HCT116 (cell line): Measurements from ENCODE around the gene KLK7. TPM values are rescaled to one million over a fixed set of nuclear protein-coding genes. Genes with fewer than 3 reads are reported as not detected.

Experiments
- ATAC-seq: fragments of 200-7000 bp; cut with Tn5 transposase; 2 replicates; pipeline ENCODE4 v1.9.1; 2020; ENCODE audit warnings: mild to moderate bottlenecking, moderate library complexity
- BruUV-seq: library from RNA; stranded (reverse); fragments of 400-500 nt; replicated peaks from 2 replicates; lab custom pipeline; 2021; lab: Mats Ljungman, UMichigan
- CTCF ChIA-PET: fragments of 300-600 bp; sonication (Branson Sonifier 250); formaldehyde crosslinking; loops from one replicate; lab custom pipeline; 2021; ENCODE audit warnings: antibody characterized with exemption; lab: Charles Lee
- POLR2A ChIA-PET: fragments of 300-600, 350-600 bp; sonication (Branson Sonifier 250); formaldehyde crosslinking; loops from one replicate; lab custom pipeline; 2021; ENCODE audit warnings: antibody characterized with exemption; lab: Charles Lee
- RAD21 ChIA-PET, 2 experiments: fragments of 300-600 bp; sonication (Branson Sonifier 250); formaldehyde crosslinking; loops; one replicate each; lab custom pipeline; 2023; ENCODE audit warnings: low total read pairs in 2 of 2; ENCODE audit not compliant: uncharacterized antibody in 2 of 2, unreplicated experiment in 2 of 2, low non-redundant PET in 1 of 2; lab: Charles Lee
- DNase-seq: peaks from one replicate; pipeline ENCODE4 v3.0.0-alpha.2; 2010; ENCODE audit warnings: low read depth, low spot score
- H2AFZ ChIP-seq: fragments of 200-600 bp; shearing (Covaris generic), sonication (generic); 2 replicates; pipeline ENCODE4 v1.6.1; 2017; ENCODE audit warnings: low read depth, mixed run types, mixed read lengths, antibody characterized with exemption, low read length; ENCODE audit not compliant: poor library complexity, severe bottlenecking
- H3K27ac ChIP-seq: 2 replicates; pipeline ENCODE4 v1.5.1; 2012; ENCODE audit warnings: low read depth, low read length
- H3K27me3 ChIP-seq: fragments of 200-600 bp; sonication (generic); 2 replicates; pipeline ENCODE4 v1.6.1; 2016; ENCODE audit warnings: mixed run types, low read length, mixed read lengths; ENCODE audit not compliant: insufficient read depth
- H3K36me3 ChIP-seq, 2 experiments: fragments of 200-500 bp in 1 of 2; fragments of 200-600 bp in 1 of 2; sonication (Bioruptor generic) in 1 of 2; sonication (generic) in 1 of 2; 2 replicates each; pipeline versions ENCODE4 v1.5.1 to v1.6.1; 2014 to 2016; ENCODE audit warnings: low read length in 2 of 2, inconsistent platforms in 1 of 2, mixed read lengths in 1 of 2, mixed run types in 1 of 2; ENCODE audit not compliant: insufficient read depth in 2 of 2, control insufficient read depth in 1 of 2
- H3K4me1 ChIP-seq, 2 experiments: fragments of 200-600 bp in 1 of 2; sonication (generic) in 1 of 2; 2 replicates each; pipeline versions ENCODE4 v1.5.1 to v1.6.1; 2012 to 2017; ENCODE audit warnings: low read length in 2 of 2, inconsistent platforms in 1 of 2, mild to moderate bottlenecking in 1 of 2, mixed read lengths in 1 of 2, mixed run types in 1 of 2, moderate library complexity in 1 of 2; ENCODE audit not compliant: insufficient read depth in 2 of 2, control insufficient read depth in 1 of 2
- H3K4me2 ChIP-seq: fragments of 200-600 bp; sonication (generic); 2 replicates; pipeline ENCODE4 v1.6.1; 2017; ENCODE audit warnings: mixed run types, low read length, mixed read lengths
- H3K4me3 ChIP-seq, 2 experiments: fragments of 200-600 bp in 1 of 2; sonication (generic) in 1 of 2; replicated peaks in 1 of 2; 2 replicates each; pipeline ENCODE4 v1.5.1; 2011 to 2016; ENCODE audit warnings: low read length in 2 of 2, control low read depth in 1 of 2, low read depth in 1 of 2, mild to moderate bottlenecking in 1 of 2, mixed read lengths in 1 of 2, mixed run types in 1 of 2
- H3K79me2 ChIP-seq: fragments of 200-600 bp; sonication (generic); 2 replicates; pipeline ENCODE4 v1.6.1; 2017; ENCODE audit warnings: mild to moderate bottlenecking, mixed run types, low read length, moderate library complexity, mixed read lengths; ENCODE audit not compliant: insufficient read depth
- H3K9ac ChIP-seq: fragments of 200-600 bp; sonication (generic); 2 replicates; pipeline ENCODE4 v1.6.1; 2016; ENCODE audit warnings: low read length, mixed read lengths
- H3K9me2 ChIP-seq: fragments of 200-600 bp; sonication (generic), shearing (Covaris generic); 2 replicates; pipeline ENCODE4 v1.6.1; 2017; ENCODE audit warnings: mixed run types, mild to moderate bottlenecking, moderate library complexity; ENCODE audit not compliant: insufficient read depth
- H3K9me3 ChIP-seq, 2 experiments: fragments of 200-500 bp in 1 of 2; fragments of 200-600 bp in 1 of 2; sonication (Bioruptor generic) in 1 of 2; sonication (generic) in 1 of 2; 2 replicates each; pipeline ENCODE4 v1.6.1; 2014 to 2017; ENCODE audit warnings: low read length in 2 of 2, mixed read lengths in 2 of 2, inconsistent platforms in 1 of 2, low read depth in 1 of 2, mild to moderate bottlenecking in 1 of 2, mixed run types in 1 of 2, moderate library complexity in 1 of 2; ENCODE audit not compliant: control insufficient read depth in 1 of 2, insufficient read depth in 1 of 2
- H4K20me1 ChIP-seq: fragments of 200-600 bp; sonication (generic), shearing (Covaris generic); 2 replicates; pipeline ENCODE4 v1.6.1; 2017; ENCODE audit warnings: mixed run types, mild to moderate bottlenecking, moderate library complexity; ENCODE audit not compliant: insufficient read depth
- CBX3 ChIP-seq: IDR thresholded peaks from 2 replicates; pipeline ENCODE4 v1.6.1; 2012; ENCODE audit warnings: low read depth
- EGR1 ChIP-seq: IDR thresholded peaks from 2 replicates; pipeline ENCODE4 v1.6.1; 2012; ENCODE audit warnings: low read depth
- ELF1 ChIP-seq: IDR thresholded peaks from 2 replicates; pipeline ENCODE4 v1.6.1; 2012; ENCODE audit warnings: low read depth, borderline replicate concordance
- JUND ChIP-seq: IDR thresholded peaks from 2 replicates; pipeline ENCODE4 v1.6.1; 2012
- POLR2A ChIP-seq: IDR thresholded peaks from 2 replicates; pipeline ENCODE4 v1.7.0; 2011; ENCODE audit warnings: borderline replicate concordance; ENCODE audit not compliant: insufficient read depth, insufficient read length; ENCODE audit errors: extremely low read depth
- RAD21 ChIP-seq: IDR thresholded peaks from 2 replicates; pipeline ENCODE4 v1.6.1; 2012; ENCODE audit warnings: low read depth, mild to moderate bottlenecking
- SP1 ChIP-seq: IDR thresholded peaks from 2 replicates; pipeline ENCODE4 v1.6.1; 2012; ENCODE audit warnings: low read depth
- SRF ChIP-seq: IDR thresholded peaks from 2 replicates; pipeline ENCODE4 v1.6.1; 2012; ENCODE audit warnings: low read depth
- YY1 ChIP-seq: IDR thresholded peaks from 2 replicates; pipeline ENCODE4 v1.6.1; 2011; ENCODE audit warnings: low read length, low read depth, moderate library complexity, mild to moderate bottlenecking; ENCODE audit not compliant: insufficient replicate concordance; ENCODE audit errors: extremely low read depth
- ZFX ChIP-seq: fragments of 450-650 bp; IDR thresholded peaks from 2 replicates; pipeline ENCODE4 v1.6.1; 2017
- ZNF274 ChIP-seq: fragments of 200-500 bp; sonication (Bioruptor generic); IDR thresholded peaks from 2 replicates; pipeline ENCODE4 v1.6.1; 2014; ENCODE audit warnings: mild to moderate bottlenecking, low read depth, low read length, inconsistent platforms
- intact Hi-C: fragments of 100-400 bp; cut with micrococcal nuclease; formaldehyde crosslinking; loops from 2 replicates; pipeline ENCODE4 v1.10.0; 2022
- total RNA-seq: library from RNA; stranded (reverse); gene quantifications from one replicate; pipeline ENCODE4 v1.2.1, GENCODE V29; 2021; ENCODE audit not compliant: unreplicated experiment
- TF ChIP-seq, protein P1 (sequence below): IDR thresholded peaks from 2 replicates; pipeline ENCODE4 v1.6.1; 2011; ENCODE audit warnings: mild to moderate bottlenecking, low read length, moderate library complexity; ENCODE audit not compliant: insufficient replicate concordance; ENCODE audit errors: extremely low read depth
- TF ChIP-seq, protein P2 (sequence below), 3 experiments: fragments of 200-600 bp in 1 of 3; sonication (generic) in 1 of 3; IDR thresholded peaks in 2 of 3; conservative IDR thresholded peaks in 1 of 3; 2 replicates each; pipeline ENCODE4 v1.5.1; 2012 to 2017; ENCODE audit warnings: low read depth in 2 of 3, low read length in 2 of 3, antibody characterized with exemption in 1 of 3, borderline replicate concordance in 1 of 3, control low read depth in 1 of 3, mild to moderate bottlenecking in 1 of 3, mixed read lengths in 1 of 3, mixed run types in 1 of 3, moderate library complexity in 1 of 3; ENCODE audit not compliant: insufficient read depth in 1 of 3
- TF ChIP-seq, protein P3 (sequence below): IDR thresholded peaks from 2 replicates; pipeline ENCODE4 v1.6.1; 2012; ENCODE audit warnings: low read depth

The KLK7 gene
- total RNA-seq, 1 experiment from 2014 or later, result 30.5 TPM

DNA sequence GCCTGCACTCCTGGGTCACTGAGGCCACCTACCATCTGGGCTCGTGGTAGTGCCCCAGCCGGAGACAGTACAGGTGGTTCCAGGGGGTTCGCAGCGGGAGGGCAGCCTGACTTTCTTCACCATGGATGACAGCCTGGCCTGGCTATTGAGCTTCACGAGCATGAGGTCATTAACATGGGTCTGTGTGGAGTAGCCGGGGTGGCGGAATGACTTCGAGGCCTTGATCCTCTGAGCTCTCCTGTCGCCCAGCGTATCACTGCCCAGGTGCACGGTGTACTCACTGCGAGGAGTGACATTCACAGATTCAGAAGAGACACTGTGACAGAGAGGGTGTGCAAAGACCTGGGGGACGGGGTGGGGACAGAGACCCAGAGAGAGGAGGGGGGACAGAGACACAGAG, 3.5 kb downstream of the KLK7 start:
- RAD21 ChIA-PET, result no interaction called here
- Histone ChIP-seq H4K20me1 (no peaks in the 10 kb centered on the region), H3K27ac (no peak overlapping the region), H3K4me3 (no peak overlapping the region), H3K36me3 (no peaks in the 10 kb centered on the region), H3K9ac (no peak overlapping the region), H3K4me1 (peaks cover 39 to 74% of the 10 kb centered on the region in 2 experiments), H3K4me2 (no peak overlapping the region), H3K79me2 (no peaks in the 10 kb centered on the region), H3K9me3 (no peaks in the 10 kb centered on the region), H3K27me3 (no peaks in the 10 kb centered on the region), H3K9me2 (no peaks in the 10 kb centered on the region), H2AFZ (no peak overlapping the region)
- no TSS peak for BruUV-seq
- intact Hi-C loops, result no loop called here
- DNase-seq (no peak), ATAC-seq (no peak)
- POLR2A ChIA-PET, result no interaction called here
- CTCF ChIA-PET, result interaction anchor here (0.9 kb wide), 1 partner anchor 19 kb away, joined by 4 read pairs; no protein-coding TSS in a partner anchor
- TF ChIP-seq, protein P1, sequence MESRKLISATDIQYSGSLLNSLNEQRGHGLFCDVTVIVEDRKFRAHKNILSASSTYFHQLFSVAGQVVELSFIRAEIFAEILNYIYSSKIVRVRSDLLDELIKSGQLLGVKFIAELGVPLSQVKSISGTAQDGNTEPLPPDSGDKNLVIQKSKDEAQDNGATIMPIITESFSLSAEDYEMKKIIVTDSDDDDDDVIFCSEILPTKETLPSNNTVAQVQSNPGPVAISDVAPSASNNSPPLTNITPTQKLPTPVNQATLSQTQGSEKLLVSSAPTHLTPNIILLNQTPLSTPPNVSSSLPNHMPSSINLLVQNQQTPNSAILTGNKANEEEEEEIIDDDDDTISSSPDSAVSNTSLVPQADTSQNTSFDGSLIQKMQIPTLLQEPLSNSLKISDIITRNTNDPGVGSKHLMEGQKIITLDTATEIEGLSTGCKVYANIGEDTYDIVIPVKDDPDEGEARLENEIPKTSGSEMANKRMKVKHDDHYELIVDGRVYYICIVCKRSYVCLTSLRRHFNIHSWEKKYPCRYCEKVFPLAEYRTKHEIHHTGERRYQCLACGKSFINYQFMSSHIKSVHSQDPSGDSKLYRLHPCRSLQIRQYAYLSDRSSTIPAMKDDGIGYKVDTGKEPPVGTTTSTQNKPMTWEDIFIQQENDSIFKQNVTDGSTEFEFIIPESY, result no peak

- no peaks in the 10 kb centered on the region for H3K79me2 ChIP-seq
- H3K27me3 ChIP-seq, result no peaks in the 10 kb centered on the region
- ChIA-PET POLR2A (no interaction called here), CTCF (interaction anchor here (0.9 kb wide), 1 partner anchor 20 kb away, joined by 4 read pairs; no protein-coding TSS in a partner anchor), RAD21 (no interaction called here)
- peak overlapping the region; percentile 48; the same call in 1 of the 2 replicates for H3K4me2 ChIP-seq
- ATAC-seq (no peak), DNase-seq (no peak)
- no TSS peak for BruUV-seq
- H2AFZ ChIP-seq, result no peak overlapping the region
- peaks cover 39 to 79% of the 10 kb centered on the region in 2 experiments for H3K4me1 ChIP-seq
- H3K36me3 ChIP-seq, result no peaks in the 10 kb centered on the region
- no peak overlapping the region for H3K4me3 ChIP-seq
- no peaks in the 10 kb centered on the region for H3K9me3 ChIP-seq
- H3K27ac ChIP-seq, result no peak overlapping the region
- H4K20me1 ChIP-seq, result no peaks in the 10 kb centered on the region
- no peak overlapping the region for H3K9ac ChIP-seq
- no peaks in the 10 kb centered on the region for H3K9me2 ChIP-seq
- intact Hi-C loops, result no loop called here
- TF ChIP-seq RAD21, result no peak
- TF ChIP-seq SP1, result no peak
- TF ChIP-seq ELF1, result no peak
- TF ChIP-seq EGR1, result no peak
- no peak for TF ChIP-seq SRF
- no peak for TF ChIP-seq ZFX
- no peak for TF ChIP-seq POLR2A
- TF ChIP-seq, protein P2, sequence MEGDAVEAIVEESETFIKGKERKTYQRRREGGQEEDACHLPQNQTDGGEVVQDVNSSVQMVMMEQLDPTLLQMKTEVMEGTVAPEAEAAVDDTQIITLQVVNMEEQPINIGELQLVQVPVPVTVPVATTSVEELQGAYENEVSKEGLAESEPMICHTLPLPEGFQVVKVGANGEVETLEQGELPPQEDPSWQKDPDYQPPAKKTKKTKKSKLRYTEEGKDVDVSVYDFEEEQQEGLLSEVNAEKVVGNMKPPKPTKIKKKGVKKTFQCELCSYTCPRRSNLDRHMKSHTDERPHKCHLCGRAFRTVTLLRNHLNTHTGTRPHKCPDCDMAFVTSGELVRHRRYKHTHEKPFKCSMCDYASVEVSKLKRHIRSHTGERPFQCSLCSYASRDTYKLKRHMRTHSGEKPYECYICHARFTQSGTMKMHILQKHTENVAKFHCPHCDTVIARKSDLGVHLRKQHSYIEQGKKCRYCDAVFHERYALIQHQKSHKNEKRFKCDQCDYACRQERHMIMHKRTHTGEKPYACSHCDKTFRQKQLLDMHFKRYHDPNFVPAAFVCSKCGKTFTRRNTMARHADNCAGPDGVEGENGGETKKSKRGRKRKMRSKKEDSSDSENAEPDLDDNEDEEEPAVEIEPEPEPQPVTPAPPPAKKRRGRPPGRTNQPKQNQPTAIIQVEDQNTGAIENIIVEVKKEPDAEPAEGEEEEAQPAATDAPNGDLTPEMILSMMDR (IDR thresholded peaks at IDR 0.05 in 2 of 3, conservative IDR thresholded peaks at IDR 0.05 in 1 of 3; ENCODE audit: borderline replicate concordance in 1 of 3, insufficient read depth in 1 of 3, low read depth in 2 of 3, low read length in 2 of 3), result no peak
- TF ChIP-seq CBX3, result no peak
- TF ChIP-seq ZNF274, result no peak
- no peak for TF ChIP-seq YY1
- TF ChIP-seq, protein P3, sequence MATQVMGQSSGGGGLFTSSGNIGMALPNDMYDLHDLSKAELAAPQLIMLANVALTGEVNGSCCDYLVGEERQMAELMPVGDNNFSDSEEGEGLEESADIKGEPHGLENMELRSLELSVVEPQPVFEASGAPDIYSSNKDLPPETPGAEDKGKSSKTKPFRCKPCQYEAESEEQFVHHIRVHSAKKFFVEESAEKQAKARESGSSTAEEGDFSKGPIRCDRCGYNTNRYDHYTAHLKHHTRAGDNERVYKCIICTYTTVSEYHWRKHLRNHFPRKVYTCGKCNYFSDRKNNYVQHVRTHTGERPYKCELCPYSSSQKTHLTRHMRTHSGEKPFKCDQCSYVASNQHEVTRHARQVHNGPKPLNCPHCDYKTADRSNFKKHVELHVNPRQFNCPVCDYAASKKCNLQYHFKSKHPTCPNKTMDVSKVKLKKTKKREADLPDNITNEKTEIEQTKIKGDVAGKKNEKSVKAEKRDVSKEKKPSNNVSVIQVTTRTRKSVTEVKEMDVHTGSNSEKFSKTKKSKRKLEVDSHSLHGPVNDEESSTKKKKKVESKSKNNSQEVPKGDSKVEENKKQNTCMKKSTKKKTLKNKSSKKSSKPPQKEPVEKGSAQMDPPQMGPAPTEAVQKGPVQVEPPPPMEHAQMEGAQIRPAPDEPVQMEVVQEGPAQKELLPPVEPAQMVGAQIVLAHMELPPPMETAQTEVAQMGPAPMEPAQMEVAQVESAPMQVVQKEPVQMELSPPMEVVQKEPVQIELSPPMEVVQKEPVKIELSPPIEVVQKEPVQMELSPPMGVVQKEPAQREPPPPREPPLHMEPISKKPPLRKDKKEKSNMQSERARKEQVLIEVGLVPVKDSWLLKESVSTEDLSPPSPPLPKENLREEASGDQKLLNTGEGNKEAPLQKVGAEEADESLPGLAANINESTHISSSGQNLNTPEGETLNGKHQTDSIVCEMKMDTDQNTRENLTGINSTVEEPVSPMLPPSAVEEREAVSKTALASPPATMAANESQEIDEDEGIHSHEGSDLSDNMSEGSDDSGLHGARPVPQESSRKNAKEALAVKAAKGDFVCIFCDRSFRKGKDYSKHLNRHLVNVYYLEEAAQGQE, result no peak
- no peak for TF ChIP-seq JUND
These were observed 4.0 kb downstream of the KLK7 start for GRCh38 chr19:50979758-50980157.
